Heart left ventricle (tissue), 16 donors: Measurements from ENCODE around the gene NXPE3. TPM values are rescaled to one million over a fixed set of nuclear protein-coding genes. Genes with fewer than 3 reads are reported as not detected.

Experiments used
- ATAC-seq, 4 donors: fragments of 200-7000 bp; cut with Tn5 transposase; one replicate each; pipeline ENCODE4 v1.9.1; 2020 to 2022; ENCODE audit warnings: moderate library complexity in 4 of 4, mild to moderate bottlenecking in 3 of 4, moderate number of reproducible peaks in 1 of 4
- DNase-seq, 5 donors: peaks; one replicate each; pipeline ENCODE4 v3.0.0-alpha.2; 2020
- H3K27ac ChIP-seq, 12 donors: fragments of 200-600 bp; sonication (generic) in 4 of 12; one replicate each; pipeline versions ENCODE4 v1.5.0 to v1.8.0; 2016 to 2022; ENCODE audit warnings: mild to moderate bottlenecking in 2 of 12
- H3K27me3 ChIP-seq, 9 donors: fragments of 200-600 bp; sonication (generic) in 2 of 9; one replicate each; pipeline versions ENCODE4 v1.5.1 to v1.8.0; 2016 to 2022; ENCODE audit warnings: mild to moderate bottlenecking in 3 of 9
- H3K36me3 ChIP-seq, 9 donors: fragments of 200-600 bp; sonication (generic) in 2 of 9; one replicate each; pipeline versions ENCODE4 v1.5.0 to v1.8.0; 2018 to 2022; ENCODE audit warnings: mild to moderate bottlenecking in 2 of 9
- H3K4me1 ChIP-seq, 12 donors: fragments of 200-600 bp; sonication (generic) in 4 of 12; one replicate each; pipeline versions ENCODE4 v1.5.0 to v1.8.0; 2016 to 2022; ENCODE audit warnings: mild to moderate bottlenecking in 3 of 12
- H3K4me3 ChIP-seq, 12 donors: fragments of 200-600 bp; sonication (generic) in 4 of 12; one replicate each; pipeline versions ENCODE4 v1.5.0 to v1.8.0; 2017 to 2022; ENCODE audit warnings: mild to moderate bottlenecking in 9 of 12, moderate library complexity in 4 of 12
- H3K9me3 ChIP-seq, 12 donors: fragments of 200-600 bp; sonication (generic) in 4 of 12; one replicate each; pipeline versions ENCODE4 v1.5.0 to v1.8.0; 2016 to 2022; ENCODE audit warnings: mild to moderate bottlenecking in 1 of 12
- POLR2A ChIP-seq, 2 donors: fragments of 450-650 bp; IDR thresholded peaks; one replicate each; pipeline ENCODE4 v1.6.1; 2017; ENCODE audit warnings: antibody characterized with exemption in 2 of 2, mild to moderate bottlenecking in 2 of 2, moderate library complexity in 2 of 2
- WGBS, 4 donors: extraction: QIAGEN DNeasy Blood & Tissue Kit in 2 of 4; methylation state at CpG; one replicate each; pipeline versions ENCODE4 v1.1.5 to v1.1.7; 2013 to 2018; 5-methylcytosine and 5-hydroxymethylcytosine counted together
- intact Hi-C, 10 donors: fragments of 100-400 bp; cut with DNase I; formaldehyde crosslinking; loops; one replicate each; pipeline versions ENCODE4 v1.11.1 to v1.14.2; 2022
- polyA plus RNA-seq, 2 donors: library from polyadenylated mRNA; stranded (reverse); fragments of 200-250 nt; gene quantifications; one replicate each; pipeline ENCODE4 v1.2.3, GENCODE V29; 2013
- total RNA-seq, 9 donors: library from RNA; depleted of rRNA in 2 of 9; stranded (reverse); fragments of >200 nt in 2 of 9; fragmentation: NEBNext Ultra II Directional in 3 of 9; extraction: Animal tissue kit (Norgen Biotek cat#: 25700) in 3 of 9; gene quantifications; one replicate each; pipeline versions ENCODE4 v1.1.0 to v1.2.4, GENCODE V29; 2016 to 2023
- TF ChIP-seq, protein P1 (sequence below), 12 donors: fragments of 200-600 bp; sonication (generic) in 4 of 12; IDR thresholded peaks; one replicate each; pipeline versions ENCODE4 v1.5.0 to v1.8.0; 2018 to 2022; ENCODE audit warnings: antibody characterized with exemption in 12 of 12, mild to moderate bottlenecking in 5 of 12
- donor health status: ischemic (EF 13 %, LVEDD 7.1; RV severe dilation, severe dysfunction).
- donor health status: healthy with polysubstance abuse.
- donor health status: DM: no; HTN: yes; CAD: no.
- donor health status: DM: no; HTN: no; CAD: no.
- donor health status: ischemic (EF 25% LVEDD 6.9; RV normal size, moderate dysfunction).
- donor health status: ischemic (EF 25% LVEDD 5.7; RV mildly dilated, moderate dysfunction).
- donor health status: healthy.
- donor health status: DM: yes; HTN: yes; CAD: no.
- donor health status: ischemic (EF 35%, LVEDD 5.7; RV mildly dilated, moderate dysfunction).
- donor health status: nonischemic (EF 11% LVEDD 7.7; RV severe dilation, severe dysfunction).
- donor health status: DM: yes; HTN: yes; CAD: no.
- donor health status: PGD.
- donor health status: ischemic (EF 29% LVEDD 5.4; RV normal size, mild dysfunction).
- donor health status: nonischemic (EF 23%, LVEDD 6.1; RV moderate dilation, normal function).

NXPE3 gene
- total and polyA plus RNA-seq, 11 donors: 13.3 to 43.8 (median 35.6) TPM

DNA sequence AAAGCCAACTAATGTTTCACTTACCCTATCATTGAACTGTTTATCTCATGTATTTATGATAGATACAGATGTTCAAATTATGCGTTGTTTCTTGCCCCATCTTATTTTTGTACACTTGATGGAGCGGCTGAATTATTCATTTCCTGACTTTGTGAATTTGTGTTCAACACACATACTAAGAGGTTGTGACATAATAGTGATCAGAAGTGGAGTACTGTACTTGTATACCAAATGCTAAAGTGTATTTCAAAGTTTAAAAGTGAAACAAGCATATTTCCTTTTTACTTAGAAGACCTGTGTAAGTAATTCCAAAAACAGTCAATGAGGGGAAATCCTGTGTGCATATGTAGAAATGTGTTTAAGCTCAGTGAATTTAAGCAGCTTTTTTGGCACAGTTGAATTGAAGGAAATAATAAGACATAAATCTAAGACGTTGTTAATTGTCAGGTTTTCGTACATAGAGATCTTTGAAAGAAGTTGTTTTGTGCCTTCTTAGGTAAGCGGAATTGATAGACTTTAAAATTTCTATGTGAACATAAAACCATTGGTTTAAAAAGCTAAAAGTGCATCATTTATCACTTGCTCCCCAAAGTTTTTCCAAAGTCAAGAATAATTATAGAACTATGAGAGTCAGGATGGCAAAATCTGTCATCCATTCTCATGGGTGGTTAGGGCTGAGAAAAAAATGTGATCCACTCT, 72.2 kb downstream of the NXPE3 start:
- intact Hi-C loops: loop anchor here in 4 of 10 donors (5.0 kb wide), 3 partner anchors 34 to 44 kb away; no protein-coding TSS in a partner anchor

DNA sequence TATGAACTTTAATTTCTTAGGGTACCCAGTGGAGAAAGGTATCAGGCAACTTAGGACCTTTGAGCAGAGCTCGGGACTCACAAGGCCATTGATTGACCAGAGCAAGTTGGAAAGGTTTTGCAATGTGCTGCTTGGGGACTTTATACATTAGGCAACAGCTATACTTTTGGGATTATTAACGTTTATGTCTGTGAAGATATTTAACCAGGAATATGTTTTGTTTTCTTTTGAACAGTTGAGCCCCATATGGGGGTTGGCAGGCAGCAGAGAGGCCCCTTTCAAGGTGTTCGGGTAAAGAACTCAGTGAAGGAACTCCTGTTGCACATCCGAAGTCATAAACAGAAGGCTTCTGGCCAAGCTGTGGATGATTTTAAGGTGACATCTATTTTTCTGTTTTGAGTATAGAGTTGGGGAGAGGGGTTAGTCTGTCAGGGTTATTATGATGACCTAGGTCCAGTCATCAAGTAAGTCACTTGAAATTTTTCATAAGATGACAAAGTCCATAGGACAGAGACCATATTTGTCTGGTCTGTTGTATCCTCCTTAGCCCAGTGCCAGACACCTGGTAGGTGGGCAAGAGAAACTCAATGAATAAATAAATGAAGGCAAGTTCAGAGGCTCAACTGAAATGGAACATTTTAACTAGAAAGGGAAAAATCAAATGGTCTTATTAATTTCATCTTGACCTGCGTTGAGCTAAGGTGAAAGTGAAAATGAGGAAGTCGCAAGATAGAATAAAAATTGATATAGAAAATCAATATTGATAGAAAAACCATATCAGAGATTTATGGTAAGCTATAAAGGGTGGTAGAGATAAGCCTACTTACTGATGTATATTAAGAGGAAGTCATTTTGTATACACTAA, 73.1 kb downstream of the NXPE3 start:
- intact Hi-C loops: loop anchor here in 4 of 10 donors (5.0 kb wide), 3 partner anchors 35 to 45 kb away; no protein-coding TSS in a partner anchor
- Histone ChIP-seq H3K27ac (peak overlapping the region in 6 of 12 donors; percentile 98 to 100 (median 99)), H3K36me3 (peaks cover 3 to 62% (median 53%) of the 10 kb centered on the region in 9 donors), H3K4me1 (peaks cover 0 to 73% (median 16%) of the 10 kb centered on the region in 12 donors), H3K4me3 (peak overlapping the region in 11 of 12 donors; percentile 77 to 99 (median 86)), H3K9me3 (no peaks in the 10 kb centered on the region), H3K27me3 (no peaks in the 10 kb centered on the region)
- ATAC-seq (no peak), DNase-seq (no peak)
- 67 to 86% (median 75%) methylated on average over 6 of the region's 6 CpGs for WGBS, 4 donors
- TF ChIP-seq, protein P1, sequence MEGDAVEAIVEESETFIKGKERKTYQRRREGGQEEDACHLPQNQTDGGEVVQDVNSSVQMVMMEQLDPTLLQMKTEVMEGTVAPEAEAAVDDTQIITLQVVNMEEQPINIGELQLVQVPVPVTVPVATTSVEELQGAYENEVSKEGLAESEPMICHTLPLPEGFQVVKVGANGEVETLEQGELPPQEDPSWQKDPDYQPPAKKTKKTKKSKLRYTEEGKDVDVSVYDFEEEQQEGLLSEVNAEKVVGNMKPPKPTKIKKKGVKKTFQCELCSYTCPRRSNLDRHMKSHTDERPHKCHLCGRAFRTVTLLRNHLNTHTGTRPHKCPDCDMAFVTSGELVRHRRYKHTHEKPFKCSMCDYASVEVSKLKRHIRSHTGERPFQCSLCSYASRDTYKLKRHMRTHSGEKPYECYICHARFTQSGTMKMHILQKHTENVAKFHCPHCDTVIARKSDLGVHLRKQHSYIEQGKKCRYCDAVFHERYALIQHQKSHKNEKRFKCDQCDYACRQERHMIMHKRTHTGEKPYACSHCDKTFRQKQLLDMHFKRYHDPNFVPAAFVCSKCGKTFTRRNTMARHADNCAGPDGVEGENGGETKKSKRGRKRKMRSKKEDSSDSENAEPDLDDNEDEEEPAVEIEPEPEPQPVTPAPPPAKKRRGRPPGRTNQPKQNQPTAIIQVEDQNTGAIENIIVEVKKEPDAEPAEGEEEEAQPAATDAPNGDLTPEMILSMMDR (IDR thresholded peaks at IDR 0.05): no peak

More for the DNA sequence above, 72.2 kb downstream of the NXPE3 start:
- Histone ChIP-seq H3K36me3 (peaks cover 3 to 53% (median 44%) of the 10 kb centered on the region in 9 donors), H3K27ac (peak overlapping the region; percentile 96 to 100 (median 99)), H3K9me3 (no peaks in the 10 kb centered on the region), H3K4me1 (peaks cover 0 to 67% (median 13%) of the 10 kb centered on the region in 12 donors), H3K4me3 (peak overlapping the region; percentile 77 to 99 (median 89)), H3K27me3 (no peaks in the 10 kb centered on the region)
- DNase-seq: no peak
- peak in 1 of 4 donors; percentile 21 for ATAC-seq
- TF ChIP-seq, protein P1 (IDR thresholded peaks at IDR 0.05): no peak
- TF ChIP-seq POLR2A (IDR thresholded peaks at IDR 0.05): no peak
- WGBS, 4 donors: 32 to 40% (median 37%) methylated on average over 5 of the region's 5 CpGs

DNA sequence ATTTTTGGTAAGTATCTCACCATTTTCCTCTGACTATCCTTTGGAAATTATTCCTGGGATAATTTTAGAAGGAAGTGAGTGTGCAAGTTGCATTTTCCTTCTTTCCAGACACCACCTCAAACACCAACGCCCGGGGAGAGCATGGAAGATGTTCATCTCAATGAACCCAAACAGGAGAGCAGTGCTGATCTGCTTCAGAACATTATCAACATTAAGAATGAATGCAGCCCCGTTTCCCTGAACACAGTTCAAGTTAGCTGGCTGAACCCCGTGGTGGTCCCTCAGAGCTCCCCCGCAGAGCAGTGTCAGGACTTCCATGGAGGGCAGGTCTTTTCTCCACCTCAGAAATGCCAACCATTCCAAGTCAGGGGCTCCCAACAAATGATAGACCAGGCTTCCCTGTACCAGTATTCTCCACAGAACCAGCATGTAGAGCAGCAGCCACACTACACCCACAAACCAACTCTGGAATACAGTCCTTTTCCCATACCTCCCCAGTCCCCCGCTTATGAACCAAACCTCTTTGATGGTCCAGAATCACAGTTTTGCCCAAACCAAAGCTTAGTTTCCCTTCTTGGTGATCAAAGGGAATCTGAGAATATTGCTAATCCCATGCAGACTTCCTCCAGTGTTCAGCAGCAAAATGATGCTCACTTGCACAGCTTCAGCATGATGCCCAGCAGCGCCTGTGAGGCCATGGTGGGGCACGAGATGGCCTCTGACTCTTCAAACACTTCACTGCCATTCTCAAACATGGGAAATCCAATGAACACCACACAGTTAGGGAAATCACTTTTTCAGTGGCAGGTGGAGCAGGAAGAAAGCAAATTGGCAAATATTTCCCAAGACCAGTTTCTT, 74.2 kb downstream of the NXPE3 start:
- no peak for TF ChIP-seq POLR2A (IDR thresholded peaks at IDR 0.05)
- TF ChIP-seq, protein P1 (IDR thresholded peaks at IDR 0.05): no peak
- peaks cover 0 to 73% (median 17%) of the 10 kb centered on the region in 12 donors for H3K4me1 ChIP-seq
- no peaks in the 10 kb centered on the region for H3K27me3 ChIP-seq

More for the DNA sequence above, 74.2 kb downstream of the NXPE3 start:
- H3K36me3 ChIP-seq: peaks cover 3 to 73% (median 63%) of the 10 kb centered on the region in 9 donors
- no peaks in the 10 kb centered on the region for H3K9me3 ChIP-seq
- intact Hi-C loops: loop anchor here in 4 of 10 donors (5.0 kb wide), 3 partner anchors 36 to 46 kb away; no protein-coding TSS in a partner anchor
- DNase-seq: no peak
- no peak for ATAC-seq
- peak overlapping the region in 2 of 12 donors; percentile 9 to 15 for H3K27ac ChIP-seq
- WGBS, 4 donors: 93 to 96% (median 94%) methylated on average over 8 of the region's 8 CpGs
- H3K4me3 ChIP-seq: peak overlapping the region in 7 of 12 donors; percentile 25 to 99 (median 86)
